DMS79 treated with DMSO at 0.1 percent for 48 hours (cell line): ENCODE measurements around the gene CPLX4.

Experiments
- DNase-seq: peaks from one replicate; lab custom pipeline; 2025; lab: John Stamatoyannopoulos, UW

The CPLX4 gene

GRCh38 chr18:59318460-59319050 is at the start of gene CPLX4:
CPLX4 (minus strand) TSS chr18:59318649; CDS start chr18:59318462, 187 bp downstream.
- no peak for DNase-seq

GRCh38 chr18:59360381-59360780 is 41.9 kb upstream of the CPLX4 start:
- DNase-seq, result no peak

- no peak for DNase-seq
Measured at GRCh38 chr18:59359576-59359952, 41.1 kb upstream of the CPLX4 start.

- peak; percentile 81 for DNase-seq
Measured at GRCh38 chr18:59358712-59359575, 40.5 kb upstream of the CPLX4 start, which contains the start of gene LMAN1. LMAN1 (minus strand) TSS chr18:59359265; CDS start chr18:59359244, 21 bp downstream.

- no peak for DNase-seq
Measured at GRCh38 chr18:59358414-59358711, 39.9 kb upstream of the CPLX4 start.

- DNase-seq, result no peak
Measured at GRCh38 chr18:59357928-59358327, 39.5 kb upstream of the CPLX4 start.

GRCh38 chr18:59354731-59355130 is 36.3 kb upstream of the CPLX4 start:
- DNase-seq, result no peak

GRCh38 chr18:59353079-59353680 is 34.7 kb upstream of the CPLX4 start:
- peak; percentile 21 for DNase-seq

- no peak for DNase-seq
Measured at GRCh38 chr18:59352250-59352855, 33.9 kb upstream of the CPLX4 start.

- no peak for DNase-seq
Measured at GRCh38 chr18:59345556-59345955, 27.1 kb upstream of the CPLX4 start.

GRCh38 chr18:59344996-59345395 is 26.5 kb upstream of the CPLX4 start:
- no peak for DNase-seq

GRCh38 chr18:59343926-59344325 is 25.5 kb upstream of the CPLX4 start:
- DNase-seq, result no peak

- DNase-seq, result no peak
Measured at GRCh38 chr18:59340817-59341216, 22.4 kb upstream of the CPLX4 start.

- DNase-seq, result no peak
Measured at GRCh38 chr18:59340312-59340711, 21.9 kb upstream of the CPLX4 start.

GRCh38 chr18:59332986-59333385 is 14.5 kb upstream of the CPLX4 start:
- no peak for DNase-seq

- no peak for DNase-seq
Measured at GRCh38 chr18:59328683-59329082, 10.2 kb upstream of the CPLX4 start.

- no peak for DNase-seq
Measured at GRCh38 chr18:59325965-59326364, 7.5 kb upstream of the CPLX4 start.

GRCh38 chr18:59324623-59324971 is 6.1 kb upstream of the CPLX4 start:
- no peak for DNase-seq

GRCh38 chr18:59323931-59324622 is 5.6 kb upstream of the CPLX4 start:
- no peak for DNase-seq

- no peak for DNase-seq
Measured at GRCh38 chr18:59311631-59312030, 6.8 kb downstream of the CPLX4 start.

- no peak for DNase-seq
Measured at GRCh38 chr18:59308938-59309260, 9.6 kb downstream of the CPLX4 start.

- peak; percentile 73 for DNase-seq
Measured at GRCh38 chr18:59308248-59308937, 10.1 kb downstream of the CPLX4 start.
